Epidermal melanocyte (primary cell): ENCODE data around the gene SH3RF2.
"Not testable (repeated sequence)": the region's sequence is repeated elsewhere in the genome, so short reads cannot be mapped to it uniquely, and the experiment has no call there.

Source experiments
- DNase-seq: peaks from one replicate; pipeline ENCODE4 v3.0.0; 2011; ENCODE audit warnings: low spot score; ENCODE audit not compliant: insufficient read length

SH3RF2 gene

GRCh38 chr5:146076455-146076854 is 140.1 kb downstream of the SH3RF2 start:
- no peak for DNase-seq

DNA sequence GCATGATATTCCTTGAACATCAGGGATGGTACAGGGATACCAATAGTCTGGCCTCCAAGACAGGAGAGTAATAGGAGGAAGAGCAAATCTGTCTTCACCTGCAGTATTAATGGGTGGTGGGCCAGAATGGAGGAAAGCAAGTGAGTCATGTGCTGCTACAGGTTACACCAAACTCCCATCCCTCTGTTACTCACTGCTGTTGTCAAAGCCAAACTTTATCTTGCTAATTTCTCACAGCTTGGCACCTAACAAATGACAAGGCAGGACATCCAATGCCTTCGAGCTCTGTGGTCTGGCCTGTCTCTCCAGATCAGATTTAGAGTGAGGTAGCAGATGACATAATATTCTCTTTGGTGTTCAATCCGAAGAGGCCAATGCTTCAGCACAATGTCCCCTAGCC is 142.2 kb downstream of the SH3RF2 start:
- DNase-seq, result no peak

- no peak for DNase-seq
Observed at GRCh38 chr5:146079695-146080373, 143.5 kb downstream of the SH3RF2 start.

DNA sequence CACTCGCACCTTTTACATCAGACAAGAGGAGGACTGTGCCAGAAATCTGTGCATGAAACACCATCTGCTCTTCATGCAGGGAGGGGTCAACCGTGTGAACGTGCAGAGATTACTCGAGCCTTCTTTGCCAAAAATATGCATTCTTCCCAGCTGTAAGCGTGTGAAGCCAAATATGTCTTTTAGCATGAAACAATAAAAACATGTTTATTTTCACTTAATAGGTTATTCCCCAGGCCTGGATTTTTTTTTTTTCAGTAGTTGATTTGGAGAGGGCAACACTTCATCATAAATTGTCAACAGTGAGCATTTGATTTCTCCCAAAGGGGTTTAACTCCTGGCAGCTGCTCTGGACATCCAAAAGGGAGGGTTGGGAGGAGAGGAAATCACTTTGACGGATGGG is 145.2 kb downstream of the SH3RF2 start:
- DNase-seq, result no peak

- no peak for DNase-seq
Observed at GRCh38 chr5:146082798-146083197, 146.4 kb downstream of the SH3RF2 start.

- no peak for DNase-seq
Observed at GRCh38 chr5:146084376-146084775, 148.0 kb downstream of the SH3RF2 start.

DNA sequence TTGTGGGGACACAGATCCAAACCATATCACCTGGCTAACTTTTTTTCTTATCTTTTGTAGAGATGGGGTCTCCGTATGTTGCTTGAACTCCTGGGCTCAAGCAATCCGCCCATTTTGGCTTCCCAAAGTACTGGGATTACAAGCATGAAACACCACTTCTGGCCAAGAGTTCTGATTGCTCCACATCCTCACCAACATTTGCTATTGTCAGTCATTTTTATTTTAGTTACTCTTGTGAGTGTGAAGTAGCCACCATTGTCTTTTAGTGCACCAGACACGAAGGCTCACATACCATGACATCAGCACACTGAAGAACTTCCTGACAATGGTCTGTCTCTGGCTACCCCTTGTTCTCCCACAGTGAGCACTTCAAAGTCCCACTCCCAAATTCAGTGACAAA is 151.7 kb downstream of the SH3RF2 start:
- no peak for DNase-seq

DNA sequence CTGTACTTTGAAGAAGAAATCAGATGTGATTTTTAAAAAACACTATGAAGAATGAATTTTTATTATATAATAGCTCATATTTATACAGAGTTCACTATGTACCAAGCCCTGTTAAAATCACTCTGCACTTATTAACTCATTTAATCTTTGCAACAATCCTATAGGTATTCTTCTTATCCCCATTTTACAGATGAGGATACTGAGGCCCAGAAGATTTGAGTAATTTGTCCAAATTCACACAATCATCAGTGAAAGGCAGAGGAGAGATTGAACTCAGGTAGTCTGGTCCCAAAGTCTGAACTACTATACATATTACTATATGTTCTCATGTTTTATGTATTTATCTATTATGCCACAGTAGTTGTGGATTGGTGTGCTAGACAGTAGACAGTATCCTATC is 152.9 kb downstream of the SH3RF2 start:
- DNase-seq, result no peak

GRCh38 chr5:146091881-146092280 is 155.5 kb downstream of the SH3RF2 start:
- DNase-seq, result no peak

DNA sequence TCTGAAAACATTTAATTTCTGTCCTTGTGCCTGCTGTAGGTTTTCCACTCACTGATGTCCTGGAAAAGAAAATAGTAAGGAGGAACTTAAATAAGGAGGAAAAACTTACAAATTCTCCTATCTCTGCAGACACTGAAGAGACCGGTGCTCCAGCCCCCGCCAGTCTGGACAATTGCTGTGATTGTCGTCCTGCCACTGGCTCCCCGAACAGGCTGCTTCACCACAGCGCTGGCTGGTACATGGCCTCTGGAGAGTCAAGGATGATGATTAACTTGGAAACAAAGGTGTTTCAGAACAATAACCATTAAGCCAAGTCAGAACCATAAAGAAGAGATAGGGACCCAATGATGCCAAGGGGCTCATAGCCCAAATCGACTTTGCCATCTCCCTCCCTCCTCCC is 161.7 kb downstream of the SH3RF2 start:
- DNase-seq, result no peak

- no peak for DNase-seq
Observed at GRCh38 chr5:146101646-146102045, 165.3 kb downstream of the SH3RF2 start.

- DNase-seq, result no peak
Observed at GRCh38 chr5:146103594-146103993, 167.2 kb downstream of the SH3RF2 start.

- DNase-seq, result no peak
Observed at GRCh38 chr5:146105477-146105876, 169.1 kb downstream of the SH3RF2 start, which contains the start of gene PLAC8L1. Gene PLAC8L1 (minus strand): TSS chr5:146105577. CDS start chr5:146104311, 1,266 bp downstream.

GRCh38 chr5:146107901-146108300 is 171.5 kb downstream of the SH3RF2 start:
- no peak for DNase-seq

DNA sequence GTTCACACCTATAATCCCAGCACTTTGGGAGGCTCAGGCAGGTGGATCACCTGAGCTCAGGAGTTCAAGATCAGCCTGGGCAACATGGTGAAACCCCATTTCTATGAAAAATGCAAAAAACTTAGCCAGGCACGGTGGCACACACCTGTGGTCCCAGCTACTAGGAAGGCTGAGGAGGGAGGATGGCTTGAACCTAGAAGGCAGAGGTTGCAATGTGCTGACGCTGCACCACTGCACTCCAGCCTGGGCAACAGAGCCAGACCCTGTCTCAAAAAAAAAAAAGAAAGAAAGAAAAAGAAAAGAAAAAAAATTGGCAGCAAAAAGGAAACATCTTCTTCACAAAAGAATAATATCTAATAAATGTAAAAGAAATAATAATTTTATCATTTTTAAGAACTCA is 172.5 kb downstream of the SH3RF2 start:
- not testable (repeated sequence) for DNase-seq

- no peak for DNase-seq
Observed at GRCh38 chr5:146109379-146109778, 173.0 kb downstream of the SH3RF2 start.

GRCh38 chr5:146111409-146111808 is 175.0 kb downstream of the SH3RF2 start:
- DNase-seq, result no peak

DNA sequence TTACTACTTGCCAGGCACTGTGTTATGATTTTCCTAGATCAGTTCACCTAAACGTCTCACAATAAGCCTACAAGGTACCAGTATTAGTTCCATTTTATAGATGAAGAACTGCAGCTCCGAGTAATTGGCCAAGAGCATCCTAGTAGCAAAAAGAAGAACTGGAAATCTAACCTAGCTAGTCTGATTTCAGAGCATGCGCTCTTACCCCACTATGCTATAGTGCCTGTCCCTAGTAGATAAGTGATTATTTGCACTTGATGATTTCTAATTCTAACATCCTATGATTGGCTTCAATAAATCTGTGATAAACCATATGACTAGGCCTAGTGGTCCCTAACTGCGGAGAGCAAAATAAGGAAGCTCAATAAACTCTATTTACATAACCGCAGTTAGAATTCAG is 176.1 kb downstream of the SH3RF2 start:
- DNase-seq, result no peak
